Activated CD4-positive, alpha-beta T cell treated with anti-CD3 and anti-CD28 coated beads, Interleukin-10, Interleukin-2, amounts not matched to agents 100 ng/mL and 50 ng/mL, durations not matched to agents 16 hours and 8 hours (primary cell): ENCODE results near the gene S100Z.

Experiments used
- DNase-seq: peaks from one replicate; pipeline ENCODE4 v3.0.0-alpha.2; 2020

S100Z gene

DNA sequence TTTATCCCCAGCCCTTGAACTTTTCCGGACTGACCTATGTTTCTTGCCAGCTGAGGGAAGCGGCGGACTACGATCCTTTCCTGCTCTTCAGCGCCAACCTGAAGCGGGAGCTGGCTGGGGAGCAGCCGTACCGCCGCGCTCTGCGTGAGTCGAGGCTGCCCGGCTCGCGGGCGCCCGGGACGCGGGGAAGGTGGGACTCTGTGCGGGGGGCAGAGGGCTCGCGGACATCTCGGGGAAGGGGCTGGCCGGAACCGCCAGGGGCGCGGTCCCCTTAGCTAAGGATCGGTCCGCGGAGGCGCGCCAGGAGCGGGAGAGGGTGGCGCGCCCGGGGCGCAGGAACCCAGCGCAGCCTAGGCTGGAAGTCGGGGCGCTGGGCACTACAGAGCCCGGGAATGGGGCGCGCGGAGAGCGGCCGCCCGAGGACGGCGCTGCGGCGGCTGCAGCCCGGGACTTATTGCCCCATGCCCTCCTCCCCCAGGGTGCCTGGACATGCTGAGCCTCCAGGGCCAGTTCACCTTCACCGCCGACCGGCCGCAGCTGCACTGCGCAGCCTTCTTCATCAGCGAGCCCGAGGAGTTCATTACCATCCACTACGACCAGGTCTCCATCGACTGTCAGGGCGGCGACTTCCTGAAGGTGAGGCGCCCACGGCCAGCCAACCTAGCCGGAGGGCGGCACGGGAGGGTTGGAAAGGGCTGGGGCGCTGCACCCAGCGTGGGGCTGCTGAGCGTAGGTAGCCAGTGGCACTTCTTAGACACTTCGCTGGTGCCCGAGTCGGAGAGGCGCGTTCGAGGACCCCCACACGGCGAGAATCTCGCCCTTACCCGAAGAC, 104.0 kb downstream of the S100Z start:
- DNase-seq, result no peak

DNA sequence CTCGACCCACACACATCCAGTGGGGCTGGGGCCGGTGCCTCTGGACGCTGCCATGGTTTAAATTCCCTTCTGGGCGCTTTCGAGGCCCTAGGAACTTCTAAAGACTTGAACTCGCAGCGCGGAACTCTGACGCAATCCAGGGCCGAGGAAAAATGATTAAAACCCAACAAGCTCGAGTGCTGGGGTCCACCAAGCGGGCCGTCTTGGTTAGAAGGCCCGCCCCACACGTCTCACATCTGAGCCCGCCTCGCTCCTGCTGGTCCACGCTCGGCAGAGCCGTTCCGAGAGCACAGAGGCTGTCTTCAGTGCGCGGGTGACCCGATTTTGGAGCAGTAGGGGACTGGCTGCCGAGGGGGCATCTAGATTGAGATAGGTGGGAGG, 104.6 kb downstream of the S100Z start:
- DNase-seq, result no peak

DNA sequence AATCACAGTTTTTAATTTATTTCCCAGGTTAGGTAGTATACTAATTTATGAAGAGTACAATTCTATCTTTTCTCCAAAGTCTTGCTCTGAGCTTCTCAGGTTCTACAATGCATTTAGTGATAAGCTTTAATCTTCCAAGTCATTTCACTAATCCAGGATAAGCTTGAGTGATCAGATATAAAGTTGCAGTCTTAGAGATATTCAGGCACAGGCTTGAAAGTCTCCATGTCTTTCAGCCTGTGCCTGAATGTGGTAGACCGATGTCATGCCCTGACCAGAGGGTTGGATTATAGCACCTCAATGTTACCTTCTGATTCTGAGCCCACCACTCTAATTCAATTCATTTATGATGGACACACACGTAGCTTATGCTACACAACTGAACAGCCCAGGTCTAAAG, 106.2 kb downstream of the S100Z start:
- no peak for DNase-seq

DNA sequence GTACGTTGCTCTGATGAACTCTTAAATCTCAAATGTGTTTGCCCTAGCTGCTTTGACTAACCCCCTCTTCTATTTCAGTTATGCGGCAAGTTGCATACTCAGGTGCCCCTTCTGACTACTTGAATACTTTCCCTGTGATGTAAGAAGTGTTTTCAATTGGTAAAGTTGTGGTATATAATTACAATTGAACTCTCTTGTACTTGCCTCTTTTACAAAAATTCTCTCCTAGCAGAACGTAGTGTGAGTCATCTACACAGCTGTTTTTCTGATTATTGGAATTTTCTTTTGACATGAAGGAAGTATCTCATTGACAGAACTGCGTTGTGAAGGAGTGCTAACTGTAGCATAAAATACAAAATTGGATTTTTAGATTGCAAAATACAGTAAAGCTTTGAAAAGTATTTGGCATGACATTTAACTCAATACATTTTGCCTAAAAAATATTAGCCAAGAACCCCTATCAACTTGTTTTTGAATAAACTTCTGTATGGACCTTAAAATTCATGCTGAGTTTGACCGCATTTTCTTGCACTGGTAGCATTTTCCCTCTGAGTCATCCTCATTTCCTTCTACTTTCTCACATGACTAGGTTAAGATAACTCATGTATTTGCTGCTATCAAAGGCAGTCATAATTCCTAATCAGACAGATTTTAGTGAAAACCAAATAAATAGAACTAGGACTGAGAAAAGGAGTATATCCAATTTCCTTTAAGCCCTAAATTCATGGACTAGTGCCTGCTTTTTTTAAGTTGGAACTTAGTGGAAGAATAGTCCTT, 109.4 kb downstream of the S100Z start:
- peak; percentile 58 for DNase-seq

DNA sequence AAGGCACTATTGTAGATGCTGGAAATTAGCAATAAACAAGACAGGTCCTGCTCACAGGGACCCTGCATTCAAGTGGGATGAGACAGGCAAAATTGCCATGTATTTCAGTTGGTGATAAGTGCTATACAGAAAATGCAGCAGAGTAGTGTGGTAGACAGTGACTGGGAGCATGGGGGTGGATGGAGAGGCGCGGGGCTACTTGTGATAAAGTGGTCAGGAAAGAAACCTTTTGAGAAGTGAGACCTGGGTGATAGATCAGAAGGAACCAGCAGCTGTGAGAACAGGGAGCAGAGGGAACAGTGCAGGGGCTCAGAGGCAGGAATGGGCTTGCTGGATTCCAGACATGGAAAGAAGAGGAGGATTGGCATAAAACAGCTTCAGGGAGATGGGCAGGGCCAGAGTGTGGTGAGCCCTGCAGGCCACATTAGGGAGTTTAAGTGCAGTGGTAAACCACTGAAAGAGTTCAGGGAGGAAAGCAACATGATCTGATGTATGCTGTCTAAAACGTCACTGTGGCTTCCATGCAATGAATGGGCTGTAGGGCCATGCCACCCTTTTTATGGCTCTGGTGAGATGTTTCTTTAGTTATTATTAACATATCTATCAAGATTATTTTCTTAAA, 110.3 kb downstream of the S100Z start:
- peak; percentile 53 for DNase-seq

DNA sequence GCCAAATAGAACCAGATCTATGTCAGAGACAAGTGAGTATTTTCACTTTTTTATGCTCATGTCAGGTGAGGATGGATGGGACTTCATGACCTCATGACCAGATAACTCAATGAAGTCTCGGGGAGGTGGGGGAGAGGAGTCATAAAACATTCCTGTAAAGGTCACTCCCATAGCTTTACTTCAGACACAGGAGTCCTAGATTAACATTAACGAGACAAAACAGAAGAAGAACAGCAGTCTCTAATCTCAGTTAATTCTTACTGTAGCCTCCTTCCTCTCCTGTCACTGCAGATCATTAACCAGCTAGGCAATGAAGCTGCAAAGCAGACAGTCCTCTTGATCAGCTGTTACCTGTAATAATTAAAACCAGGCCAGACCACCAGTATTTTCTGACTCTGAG, 114.2 kb downstream of the S100Z start:
- no peak for DNase-seq
